Mammary epithelial cell (primary cell): ENCODE results near the gene CD300LF.

Experiments
- CTCF ChIP-seq, 2 donors: IDR thresholded peaks in 1 of 2; conservative IDR thresholded peaks in 1 of 2; 2 replicates each; pipeline ENCODE4 v1.5.1; 2011 to 2012; ENCODE audit warnings: inconsistent platforms in 2 of 2, low read length in 2 of 2, mild to moderate bottlenecking in 2 of 2, control low read depth in 1 of 2, low read depth in 1 of 2; ENCODE audit not compliant: insufficient read depth in 1 of 2; ENCODE audit errors: extremely low read depth in 1 of 2
- EZH2 ChIP-seq: IDR thresholded peaks from 2 replicates; pipeline ENCODE4 v1.6.1; 2012; ENCODE audit warnings: low read length, inconsistent platforms, borderline replicate concordance

GRCh38 chr17:74743755-74744154, 31.0 kb upstream of the CD300LF start:
- TF ChIP-seq CTCF (conservative IDR thresholded peaks at IDR 0.05 in 1 of 2, IDR thresholded peaks at IDR 0.05 in 1 of 2; ENCODE audit: extremely low read depth in 1 of 2, insufficient read depth in 1 of 2, low read depth in 1 of 2, low read length in 2 of 2) (no peak), EZH2 (no peak)
